Liver (tissue), 3 donors: ENCODE data around the gene SLC35F4.

ENCODE experiments used
- JUND ChIP-seq, 2 donors: IDR thresholded peaks; 2 replicates each; pipeline ENCODE4 v1.6.1; 2016; ENCODE audit warnings: antibody characterized with exemption in 2 of 2
- RXRA ChIP-seq, 2 donors: IDR thresholded peaks; 2 replicates each; pipeline ENCODE4 v1.6.1; 2017 to 2018; ENCODE audit warnings: antibody characterized with exemption in 2 of 2, mild to moderate bottlenecking in 1 of 2
- ZBTB33 ChIP-seq: IDR thresholded peaks from 2 replicates; pipeline ENCODE4 v1.6.1; 2016; ENCODE audit warnings: antibody characterized with exemption
- TF ChIP-seq, protein P1 (sequence below): fragments of 150-350 bp; IDR thresholded peaks from 2 replicates; pipeline ENCODE4 v1.5.1; 2017; ENCODE audit warnings: improper control_type of control experiment, low read depth, low read length; ENCODE audit not compliant: missing input control
- TF ChIP-seq, protein P2 (sequence below): IDR thresholded peaks from 2 replicates; pipeline ENCODE4 v1.6.1; 2016; ENCODE audit warnings: antibody characterized with exemption, mild to moderate bottlenecking
- donor health status: healthy.
- donor health status: healthy.

- TF ChIP-seq ZBTB33 (no peak), RXRA (IDR thresholded peaks at IDR 0.05) (no peak), JUND (IDR thresholded peaks at IDR 0.05) (no peak)
- TF ChIP-seq, protein P1, sequence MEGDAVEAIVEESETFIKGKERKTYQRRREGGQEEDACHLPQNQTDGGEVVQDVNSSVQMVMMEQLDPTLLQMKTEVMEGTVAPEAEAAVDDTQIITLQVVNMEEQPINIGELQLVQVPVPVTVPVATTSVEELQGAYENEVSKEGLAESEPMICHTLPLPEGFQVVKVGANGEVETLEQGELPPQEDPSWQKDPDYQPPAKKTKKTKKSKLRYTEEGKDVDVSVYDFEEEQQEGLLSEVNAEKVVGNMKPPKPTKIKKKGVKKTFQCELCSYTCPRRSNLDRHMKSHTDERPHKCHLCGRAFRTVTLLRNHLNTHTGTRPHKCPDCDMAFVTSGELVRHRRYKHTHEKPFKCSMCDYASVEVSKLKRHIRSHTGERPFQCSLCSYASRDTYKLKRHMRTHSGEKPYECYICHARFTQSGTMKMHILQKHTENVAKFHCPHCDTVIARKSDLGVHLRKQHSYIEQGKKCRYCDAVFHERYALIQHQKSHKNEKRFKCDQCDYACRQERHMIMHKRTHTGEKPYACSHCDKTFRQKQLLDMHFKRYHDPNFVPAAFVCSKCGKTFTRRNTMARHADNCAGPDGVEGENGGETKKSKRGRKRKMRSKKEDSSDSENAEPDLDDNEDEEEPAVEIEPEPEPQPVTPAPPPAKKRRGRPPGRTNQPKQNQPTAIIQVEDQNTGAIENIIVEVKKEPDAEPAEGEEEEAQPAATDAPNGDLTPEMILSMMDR = no peak
- TF ChIP-seq, protein P2, sequence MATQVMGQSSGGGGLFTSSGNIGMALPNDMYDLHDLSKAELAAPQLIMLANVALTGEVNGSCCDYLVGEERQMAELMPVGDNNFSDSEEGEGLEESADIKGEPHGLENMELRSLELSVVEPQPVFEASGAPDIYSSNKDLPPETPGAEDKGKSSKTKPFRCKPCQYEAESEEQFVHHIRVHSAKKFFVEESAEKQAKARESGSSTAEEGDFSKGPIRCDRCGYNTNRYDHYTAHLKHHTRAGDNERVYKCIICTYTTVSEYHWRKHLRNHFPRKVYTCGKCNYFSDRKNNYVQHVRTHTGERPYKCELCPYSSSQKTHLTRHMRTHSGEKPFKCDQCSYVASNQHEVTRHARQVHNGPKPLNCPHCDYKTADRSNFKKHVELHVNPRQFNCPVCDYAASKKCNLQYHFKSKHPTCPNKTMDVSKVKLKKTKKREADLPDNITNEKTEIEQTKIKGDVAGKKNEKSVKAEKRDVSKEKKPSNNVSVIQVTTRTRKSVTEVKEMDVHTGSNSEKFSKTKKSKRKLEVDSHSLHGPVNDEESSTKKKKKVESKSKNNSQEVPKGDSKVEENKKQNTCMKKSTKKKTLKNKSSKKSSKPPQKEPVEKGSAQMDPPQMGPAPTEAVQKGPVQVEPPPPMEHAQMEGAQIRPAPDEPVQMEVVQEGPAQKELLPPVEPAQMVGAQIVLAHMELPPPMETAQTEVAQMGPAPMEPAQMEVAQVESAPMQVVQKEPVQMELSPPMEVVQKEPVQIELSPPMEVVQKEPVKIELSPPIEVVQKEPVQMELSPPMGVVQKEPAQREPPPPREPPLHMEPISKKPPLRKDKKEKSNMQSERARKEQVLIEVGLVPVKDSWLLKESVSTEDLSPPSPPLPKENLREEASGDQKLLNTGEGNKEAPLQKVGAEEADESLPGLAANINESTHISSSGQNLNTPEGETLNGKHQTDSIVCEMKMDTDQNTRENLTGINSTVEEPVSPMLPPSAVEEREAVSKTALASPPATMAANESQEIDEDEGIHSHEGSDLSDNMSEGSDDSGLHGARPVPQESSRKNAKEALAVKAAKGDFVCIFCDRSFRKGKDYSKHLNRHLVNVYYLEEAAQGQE = no peak
These were observed 338.9 kb downstream of the SLC35F4 start for GRCh38 chr14:57526942-57527341.
